AG04450 (cell line): ENCODE measurements around the gene C3orf62. TPM values are rescaled to one million over a fixed set of nuclear protein-coding genes. Genes with fewer than 3 reads are reported as not detected.
A peak's percentile ranks its signal among the peaks of the same experiment; 100 is the strongest.

Source experiments
- CTCF ChIA-PET: fragments of 300-600, 350-600 bp; formaldehyde crosslinking; extraction: SDS; loops from one replicate; lab custom pipeline; 2022; ENCODE audit warnings: antibody characterized with exemption, inconsistent platforms; lab: Charles Lee
- POLR2A ChIA-PET: fragments of 350-600 bp; formaldehyde crosslinking; extraction: SDS; loops from one replicate; lab custom pipeline; 2021; ENCODE audit warnings: antibody characterized with exemption, inconsistent platforms; lab: Yijun Ruan, JAX
- DNase-seq: peaks from one replicate; pipeline ENCODE4 v3.0.0-alpha.2; 2011; ENCODE audit warnings: low read depth, low spot score
- H3K27ac ChIP-seq: one replicate; pipeline ENCODE4 v1.5.1; 2012; ENCODE audit warnings: low read depth, low read length, control low read depth
- H3K27me3 ChIP-seq: one replicate; pipeline ENCODE4 v1.6.0; 2012; ENCODE audit warnings: low read length; ENCODE audit not compliant: control insufficient read depth, insufficient read depth
- H3K4me3 ChIP-seq: 2 replicates; pipeline ENCODE4 v1.5.1; 2011; ENCODE audit warnings: mild to moderate bottlenecking, low read depth, low read length, control low read depth
- H3K9me3 ChIP-seq: 2 replicates; pipeline ENCODE4 v1.5.1; 2012; ENCODE audit warnings: low read length; ENCODE audit not compliant: control insufficient read depth, insufficient read depth
- polyA plus RNA-seq: library from polyadenylated mRNA; depleted of rRNA; stranded (reverse); fragments of >200 nt; gene quantifications from 2 replicates; pipeline ENCODE4 v1.2.3, GENCODE V29; 2011
- TF ChIP-seq, protein P1 (sequence below): IDR thresholded peaks from 2 replicates; pipeline ENCODE4 v1.5.1; 2011; ENCODE audit warnings: low read depth, low read length, control low read depth, inconsistent platforms

C3orf62 gene
- polyA plus RNA-seq, 1 experiment: 2.3 TPM

DNA sequence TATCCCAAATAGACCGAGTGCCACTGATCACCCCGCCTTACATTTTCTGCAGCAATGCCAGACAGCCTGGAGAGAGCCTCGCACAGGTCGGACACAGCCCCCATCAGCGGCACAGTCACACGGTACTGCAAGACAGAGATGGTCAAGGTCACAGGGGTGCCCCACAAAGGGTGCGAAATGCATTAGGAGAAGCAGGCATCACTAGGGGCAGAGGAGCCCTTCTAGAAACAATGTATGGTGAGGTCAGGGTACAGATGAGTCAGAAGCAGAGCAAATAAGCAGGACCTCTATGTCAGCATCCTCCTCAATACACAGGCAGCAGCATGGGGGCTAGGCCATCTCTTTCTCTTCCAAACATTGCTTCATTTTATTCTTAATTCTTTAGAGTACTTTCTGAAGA is 21.5 kb upstream of the C3orf62 start:
- Histone ChIP-seq H3K9me3 (no peaks in the 10 kb centered on the region), H3K4me3 (no peak overlapping the region), H3K27me3 (no peaks in the 10 kb centered on the region), H3K27ac (no peak overlapping the region)
- POLR2A ChIA-PET: no interaction called here
- no peak for DNase-seq
- TF ChIP-seq, protein P1, sequence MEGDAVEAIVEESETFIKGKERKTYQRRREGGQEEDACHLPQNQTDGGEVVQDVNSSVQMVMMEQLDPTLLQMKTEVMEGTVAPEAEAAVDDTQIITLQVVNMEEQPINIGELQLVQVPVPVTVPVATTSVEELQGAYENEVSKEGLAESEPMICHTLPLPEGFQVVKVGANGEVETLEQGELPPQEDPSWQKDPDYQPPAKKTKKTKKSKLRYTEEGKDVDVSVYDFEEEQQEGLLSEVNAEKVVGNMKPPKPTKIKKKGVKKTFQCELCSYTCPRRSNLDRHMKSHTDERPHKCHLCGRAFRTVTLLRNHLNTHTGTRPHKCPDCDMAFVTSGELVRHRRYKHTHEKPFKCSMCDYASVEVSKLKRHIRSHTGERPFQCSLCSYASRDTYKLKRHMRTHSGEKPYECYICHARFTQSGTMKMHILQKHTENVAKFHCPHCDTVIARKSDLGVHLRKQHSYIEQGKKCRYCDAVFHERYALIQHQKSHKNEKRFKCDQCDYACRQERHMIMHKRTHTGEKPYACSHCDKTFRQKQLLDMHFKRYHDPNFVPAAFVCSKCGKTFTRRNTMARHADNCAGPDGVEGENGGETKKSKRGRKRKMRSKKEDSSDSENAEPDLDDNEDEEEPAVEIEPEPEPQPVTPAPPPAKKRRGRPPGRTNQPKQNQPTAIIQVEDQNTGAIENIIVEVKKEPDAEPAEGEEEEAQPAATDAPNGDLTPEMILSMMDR: no peak
- CTCF ChIA-PET: no interaction called here

DNA sequence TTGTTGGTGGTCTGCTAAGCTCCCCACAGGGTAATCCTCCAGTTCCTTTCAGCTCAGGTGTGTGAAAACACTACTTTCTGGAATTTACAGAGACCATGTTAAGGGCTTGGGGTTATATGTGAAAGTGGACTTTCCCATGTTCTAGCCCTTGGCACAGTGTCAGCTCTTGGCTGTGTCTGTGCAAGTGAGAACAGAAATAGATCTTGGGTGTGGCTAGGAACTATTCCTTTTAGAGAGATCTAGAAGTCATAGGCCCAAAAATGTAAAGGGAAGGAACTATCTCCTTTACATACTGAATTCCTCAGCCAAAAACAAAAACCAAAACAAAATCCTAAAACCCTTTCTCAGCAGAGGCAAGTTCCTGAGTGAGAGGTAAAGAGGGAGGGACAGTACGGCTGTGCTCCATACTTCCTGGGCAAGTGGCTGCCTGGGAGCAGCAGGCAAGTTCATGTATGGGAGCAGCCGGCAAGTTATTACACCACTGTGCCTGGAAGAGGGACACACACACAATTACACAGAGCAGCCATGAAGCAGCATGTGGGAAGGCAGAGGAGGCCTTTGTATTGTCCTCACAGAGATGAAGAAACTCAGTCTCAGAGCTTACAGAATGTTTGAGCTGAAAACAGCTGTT is 19.9 kb upstream of the C3orf62 start:
- no peak for DNase-seq
- ChIA-PET CTCF (no interaction called here), POLR2A (no interaction called here)
- TF ChIP-seq, protein P1: no peak
- Histone ChIP-seq H3K27ac (no peak overlapping the region), H3K9me3 (no peaks in the 10 kb centered on the region), H3K4me3 (no peak overlapping the region), H3K27me3 (no peaks in the 10 kb centered on the region)

DNA sequence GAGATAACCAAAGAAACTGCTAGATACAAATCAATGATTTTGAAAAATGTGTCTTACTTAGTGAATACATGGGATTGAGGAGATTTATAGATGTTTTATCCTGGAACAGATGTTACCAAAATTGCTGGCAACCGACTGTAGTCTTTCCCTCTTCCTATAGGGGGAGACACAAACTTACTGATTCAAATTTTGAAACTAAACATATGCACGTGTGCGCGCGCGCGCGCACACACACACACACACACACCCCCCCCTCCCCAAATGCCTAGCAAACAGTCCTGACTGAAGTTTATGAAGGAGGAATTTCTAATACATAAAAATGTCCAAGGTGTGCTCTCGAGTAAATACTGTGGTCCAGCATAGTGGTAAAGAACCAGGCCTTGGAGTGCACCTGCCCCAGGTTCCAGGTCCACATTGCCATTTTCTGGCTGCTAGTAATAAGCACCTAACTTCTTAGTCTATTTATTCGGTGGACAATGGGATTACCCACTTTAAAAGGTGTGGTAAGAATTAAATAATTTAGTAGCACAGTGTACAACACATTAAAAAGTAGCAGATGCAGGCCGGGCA is 18.5 kb upstream of the C3orf62 start:
- H3K4me3 ChIP-seq: no peak overlapping the region
- no peaks in the 10 kb centered on the region for H3K27me3 ChIP-seq
- no peaks in the 10 kb centered on the region for H3K9me3 ChIP-seq
- DNase-seq: peak; percentile 10
- POLR2A ChIA-PET: no interaction called here
- H3K27ac ChIP-seq: no peak overlapping the region
- CTCF ChIA-PET: interaction anchor here (0.9 kb wide), 1 partner anchor 154 kb away, joined by 5 read pairs; no protein-coding TSS in a partner anchor
- TF ChIP-seq, protein P1: peak; percentile 65

DNA sequence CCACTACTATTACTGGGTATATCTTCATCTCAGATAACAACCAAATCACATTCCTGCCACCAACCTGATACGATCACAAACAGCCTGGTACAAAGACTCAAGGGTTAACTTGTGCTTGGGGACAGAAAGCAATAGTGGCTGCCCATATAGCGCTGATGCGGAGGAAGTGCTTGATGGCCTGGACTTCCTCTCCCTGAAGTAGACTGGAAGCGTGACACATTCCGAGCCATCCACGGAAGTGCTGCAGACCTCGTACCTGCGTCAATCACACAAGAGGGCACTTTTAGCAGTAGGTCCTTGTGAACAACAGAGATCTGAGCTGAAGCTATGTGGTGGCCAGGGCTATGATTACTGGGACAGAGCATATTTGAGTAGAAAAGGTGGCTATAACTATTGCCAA is 17.3 kb upstream of the C3orf62 start:
- H3K27ac ChIP-seq: no peak overlapping the region
- H3K27me3 ChIP-seq: no peaks in the 10 kb centered on the region
- DNase-seq: no peak
- ChIA-PET CTCF (interaction anchor here (0.8 to 1.0 kb wide), 4 partner anchors 124 to 162 kb away, joined by 3 to 13 read pairs (median 5); no protein-coding TSS in a partner anchor), POLR2A (interaction anchor here (0.7 kb wide), 1 partner anchor 36 kb away, joined by 5 read pairs; no protein-coding TSS in a partner anchor)
- TF ChIP-seq, protein P1: no peak
- no peaks in the 10 kb centered on the region for H3K9me3 ChIP-seq
- no peak overlapping the region for H3K4me3 ChIP-seq

DNA sequence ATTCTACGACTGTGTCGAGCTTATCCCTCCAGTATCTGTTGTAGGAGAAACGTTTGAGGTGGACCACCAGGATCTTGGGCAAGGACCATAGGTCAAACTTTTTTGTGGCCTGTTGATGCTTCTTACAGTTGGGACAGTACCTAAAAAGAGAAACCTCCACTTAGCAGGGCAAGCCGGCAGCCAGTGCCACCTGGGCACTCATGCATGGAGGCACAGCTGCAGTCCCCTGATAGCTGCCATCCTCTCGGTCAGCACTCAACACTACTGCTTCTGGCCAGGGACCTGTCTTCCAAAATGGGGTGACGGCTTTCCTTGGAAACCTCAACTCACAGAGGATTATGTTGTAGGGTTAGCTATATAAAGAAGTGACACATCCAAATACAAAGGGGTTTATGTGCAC is 7.0 kb upstream of the C3orf62 start:
- ChIA-PET CTCF (interaction anchor here (0.6 kb wide), 1 partner anchor 22 kb away, joined by 3 read pairs; no protein-coding TSS in a partner anchor), POLR2A (no interaction called here)
- Histone ChIP-seq H3K4me3 (no peak overlapping the region), H3K9me3 (no peaks in the 10 kb centered on the region), H3K27me3 (no peaks in the 10 kb centered on the region), H3K27ac (no peak overlapping the region)
- TF ChIP-seq, protein P1: no peak
- DNase-seq: no peak
